NCI-H2196 (cell line): ENCODE measurements around the gene SLMAP.

Source experiments
- DNase-seq: peaks from one replicate; lab custom pipeline; 2025; ENCODE audit not compliant: unreplicated experiment; lab: John Stamatoyannopoulos, UW

SLMAP gene, protein sequence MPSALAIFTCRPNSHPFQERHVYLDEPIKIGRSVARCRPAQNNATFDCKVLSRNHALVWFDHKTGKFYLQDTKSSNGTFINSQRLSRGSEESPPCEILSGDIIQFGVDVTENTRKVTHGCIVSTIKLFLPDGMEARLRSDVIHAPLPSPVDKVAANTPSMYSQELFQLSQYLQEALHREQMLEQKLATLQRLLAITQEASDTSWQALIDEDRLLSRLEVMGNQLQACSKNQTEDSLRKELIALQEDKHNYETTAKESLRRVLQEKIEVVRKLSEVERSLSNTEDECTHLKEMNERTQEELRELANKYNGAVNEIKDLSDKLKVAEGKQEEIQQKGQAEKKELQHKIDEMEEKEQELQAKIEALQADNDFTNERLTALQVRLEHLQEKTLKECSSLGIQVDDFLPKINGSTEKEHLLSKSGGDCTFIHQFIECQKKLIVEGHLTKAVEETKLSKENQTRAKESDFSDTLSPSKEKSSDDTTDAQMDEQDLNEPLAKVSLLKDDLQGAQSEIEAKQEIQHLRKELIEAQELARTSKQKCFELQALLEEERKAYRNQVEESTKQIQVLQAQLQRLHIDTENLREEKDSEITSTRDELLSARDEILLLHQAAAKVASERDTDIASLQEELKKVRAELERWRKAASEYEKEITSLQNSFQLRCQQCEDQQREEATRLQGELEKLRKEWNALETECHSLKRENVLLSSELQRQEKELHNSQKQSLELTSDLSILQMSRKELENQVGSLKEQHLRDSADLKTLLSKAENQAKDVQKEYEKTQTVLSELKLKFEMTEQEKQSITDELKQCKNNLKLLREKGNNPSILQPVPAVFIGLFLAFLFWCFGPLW

DNA sequence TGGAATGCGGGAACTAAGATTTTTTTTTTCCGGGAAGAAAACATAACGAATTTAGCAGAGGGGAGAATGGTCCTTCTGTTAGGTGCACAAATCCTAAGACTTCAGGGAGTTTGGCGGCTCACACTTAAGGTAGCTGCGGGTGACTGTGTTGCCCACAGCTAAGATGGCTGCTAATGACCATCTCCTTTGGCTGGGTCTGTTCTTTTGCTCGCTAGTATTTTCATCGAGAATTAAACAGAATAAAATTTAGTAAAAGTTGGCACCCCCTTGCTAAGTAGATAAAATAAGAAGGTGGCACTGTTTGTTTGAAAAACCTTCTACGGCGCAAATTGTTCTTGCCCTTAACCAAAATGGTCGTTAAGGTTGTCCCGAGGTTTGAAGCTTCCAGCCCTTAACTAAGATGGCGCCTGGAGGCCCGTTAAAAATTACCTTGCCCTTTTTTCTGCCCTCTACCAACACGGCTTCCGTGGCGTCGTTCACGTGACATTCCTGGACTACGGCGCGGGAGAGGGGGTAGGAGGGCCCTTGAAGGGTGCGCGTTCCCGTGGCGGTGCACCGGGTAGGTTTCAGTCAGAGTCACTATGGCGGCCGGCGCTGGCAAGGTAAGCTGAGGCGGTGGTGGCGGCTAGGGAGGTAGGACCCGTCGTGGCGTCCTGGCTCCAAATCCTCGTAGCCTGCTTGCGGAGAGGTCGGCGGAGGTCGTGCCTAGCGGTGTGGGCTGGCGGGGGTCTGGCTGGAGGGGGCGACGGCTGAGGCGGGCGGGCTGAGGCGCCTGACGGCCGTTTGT is at the start of gene SLMAP:
Gene SLMAP, plus strand, starts transcription at position 569 of the 787 bp plus-strand sequence. CDS start 1,343 bp downstream, outside the sequence.
- peak; percentile 84 for DNase-seq

- no peak for DNase-seq
Observed at GRCh38 chr3:57706462-57706861, 49.6 kb upstream of the SLMAP start.

GRCh38 chr3:57709031-57709430 is 47.1 kb upstream of the SLMAP start:
- no peak for DNase-seq

GRCh38 chr3:57709559-57709958 is 46.5 kb upstream of the SLMAP start:
- DNase-seq, result no peak

DNA sequence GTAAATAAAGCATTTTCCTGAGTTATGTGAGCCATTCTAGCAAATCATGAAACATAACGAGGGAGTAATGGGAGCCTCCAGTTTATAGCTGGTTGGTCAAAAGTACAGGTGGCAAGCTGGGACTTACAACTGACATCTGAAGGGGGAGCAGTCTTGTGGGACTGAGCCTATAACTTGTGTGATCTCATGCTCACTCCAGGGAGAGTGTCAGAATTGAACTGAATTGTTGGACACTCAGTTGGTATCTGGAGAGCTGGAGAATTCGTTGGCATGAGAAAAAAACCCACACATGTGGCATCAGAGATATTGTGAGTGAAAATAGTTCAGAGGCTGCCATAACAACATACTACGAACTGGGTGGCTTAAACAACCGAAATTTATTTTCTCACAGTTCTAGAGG is 40.4 kb upstream of the SLMAP start:
- no peak for DNase-seq

- DNase-seq, result no peak
Observed at GRCh38 chr3:57717205-57717868, 38.8 kb upstream of the SLMAP start.

GRCh38 chr3:57718118-57718517 is 38.0 kb upstream of the SLMAP start:
- no peak for DNase-seq

DNA sequence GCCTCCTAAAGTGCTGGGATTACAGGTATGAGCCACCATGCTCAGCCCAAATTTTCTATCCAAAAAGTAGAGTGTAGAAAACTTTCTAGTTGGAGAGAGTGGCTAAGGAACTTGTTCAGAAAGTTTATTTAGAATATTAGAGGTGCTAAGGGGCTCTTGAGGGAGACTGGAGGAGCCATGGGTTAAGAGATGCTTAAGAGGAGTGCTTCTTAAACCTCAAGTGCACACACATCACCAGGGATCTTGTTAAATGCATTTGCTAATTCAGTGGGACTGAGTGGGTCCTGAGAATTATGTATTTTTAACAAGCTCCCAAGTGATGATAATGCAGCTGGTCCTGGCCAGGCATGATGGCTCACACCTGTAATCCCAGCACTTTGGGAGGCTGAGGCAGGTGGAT is 29.7 kb upstream of the SLMAP start:
- no peak for DNase-seq

DNA sequence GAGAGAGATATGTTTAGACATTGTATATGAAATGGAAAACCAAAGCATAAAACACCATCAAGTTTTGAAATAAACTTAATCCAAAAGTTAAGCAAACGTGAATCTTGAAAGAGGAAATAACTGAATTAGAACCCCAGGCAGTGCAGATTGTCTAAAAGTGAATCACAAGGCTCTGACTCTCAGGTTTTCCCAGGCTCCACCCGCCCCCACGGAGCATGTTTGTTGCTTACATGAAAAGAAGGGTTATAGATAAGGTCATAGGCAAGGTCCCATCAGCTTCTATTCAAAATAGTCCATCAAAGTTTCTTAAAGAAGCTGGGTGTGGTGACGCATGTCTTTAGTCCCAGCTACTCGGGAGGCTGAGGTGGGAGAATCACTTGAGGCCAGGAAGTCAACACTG is 29.0 kb upstream of the SLMAP start:
- DNase-seq, result no peak

DNA sequence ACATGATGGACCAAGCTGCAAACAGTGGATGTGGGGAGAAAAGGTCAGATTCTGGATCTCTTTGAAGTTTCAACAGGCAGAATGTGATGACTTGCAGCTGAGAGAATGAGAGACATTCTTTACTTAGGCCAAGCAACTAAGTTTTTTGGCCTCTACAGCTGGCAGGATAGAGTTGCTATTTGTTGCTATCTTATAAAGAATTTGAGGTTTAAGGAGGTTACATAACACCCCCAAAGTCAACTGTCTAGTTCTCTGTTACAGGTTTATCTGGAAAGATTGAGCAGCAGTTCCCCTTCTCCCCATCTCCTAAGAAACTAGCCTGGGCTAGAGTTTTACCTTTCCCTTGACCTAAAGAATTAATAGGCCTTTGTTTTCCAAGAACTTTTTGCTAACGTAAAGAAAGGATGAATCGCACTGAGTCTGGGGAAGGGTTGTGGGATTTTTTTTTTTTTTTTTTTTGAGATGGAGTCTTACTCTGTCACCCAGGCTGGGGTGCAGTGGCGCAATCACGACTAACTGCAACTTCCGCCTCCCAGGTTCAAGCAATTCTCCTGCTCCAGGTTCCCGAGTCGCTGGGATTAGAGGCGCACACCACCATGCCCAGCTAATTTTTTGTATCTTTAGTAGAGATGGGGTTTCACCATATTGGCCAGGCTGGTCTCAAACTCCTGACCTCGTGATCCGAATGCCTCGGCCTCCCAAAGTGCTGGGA is 26.6 kb upstream of the SLMAP start:
- no peak for DNase-seq

GRCh38 chr3:57730682-57731081 is 25.4 kb upstream of the SLMAP start:
- no peak for DNase-seq

DNA sequence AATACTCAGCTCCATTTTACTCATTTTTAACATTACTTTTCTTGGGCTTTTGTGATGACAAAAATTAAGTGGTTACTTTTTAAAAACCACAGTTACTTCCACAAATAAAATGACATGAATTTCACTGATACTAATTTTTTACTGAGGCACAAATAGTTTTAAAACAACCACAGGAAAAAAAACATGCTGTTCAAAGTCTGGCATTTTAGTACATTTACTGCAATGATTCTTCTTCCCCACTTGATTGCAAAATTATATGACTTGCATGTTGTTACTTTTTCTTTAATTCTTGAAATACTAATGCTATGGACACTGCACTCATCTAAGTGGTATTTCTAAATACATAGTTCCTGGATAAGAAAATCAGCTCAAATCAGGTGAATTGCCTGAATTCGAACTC is 24.8 kb upstream of the SLMAP start:
- DNase-seq, result no peak

GRCh38 chr3:57733790-57734189 is 22.3 kb upstream of the SLMAP start:
- no peak for DNase-seq

DNA sequence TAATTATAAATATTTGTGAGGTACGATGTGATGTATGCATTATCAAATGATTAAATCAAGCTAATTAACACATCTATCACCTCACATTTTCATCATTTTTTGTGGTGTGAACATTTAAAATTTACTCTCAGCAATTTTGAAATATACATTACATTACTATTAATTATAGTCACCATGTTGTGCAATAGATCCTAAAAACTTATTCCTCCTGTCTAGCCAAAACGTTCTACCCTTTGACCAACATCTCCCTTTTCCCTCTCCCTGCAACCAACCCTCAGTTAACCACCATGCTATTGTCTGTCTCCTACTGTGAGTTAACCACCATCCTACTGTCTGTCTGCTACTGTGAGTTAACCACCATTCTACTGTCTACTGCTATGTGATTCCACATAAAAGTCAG is 20.7 kb upstream of the SLMAP start:
- DNase-seq, result no peak

- no peak for DNase-seq
Observed at GRCh38 chr3:57737840-57738239, 18.3 kb upstream of the SLMAP start.

- no peak for DNase-seq
Observed at GRCh38 chr3:57738391-57738790, 17.7 kb upstream of the SLMAP start.

DNA sequence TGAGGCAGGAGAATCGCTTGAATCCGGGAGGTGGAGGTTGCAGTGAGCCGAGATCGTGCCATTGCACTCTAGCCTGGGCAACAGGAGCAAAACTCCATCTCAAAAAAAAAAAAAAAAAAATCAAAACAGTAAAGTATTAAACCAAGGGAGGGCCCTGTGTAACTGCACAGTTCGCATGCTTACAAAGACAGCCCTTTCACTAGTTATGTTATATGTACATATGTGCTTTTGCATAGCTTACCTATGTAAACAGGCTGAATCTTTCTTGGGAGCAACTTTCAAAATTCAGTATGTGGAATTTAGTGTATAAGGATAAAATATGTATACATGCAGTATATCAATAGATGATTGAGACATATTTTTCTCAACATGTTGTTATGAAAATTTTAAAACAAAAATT is 16.1 kb upstream of the SLMAP start:
- no peak for DNase-seq

DNA sequence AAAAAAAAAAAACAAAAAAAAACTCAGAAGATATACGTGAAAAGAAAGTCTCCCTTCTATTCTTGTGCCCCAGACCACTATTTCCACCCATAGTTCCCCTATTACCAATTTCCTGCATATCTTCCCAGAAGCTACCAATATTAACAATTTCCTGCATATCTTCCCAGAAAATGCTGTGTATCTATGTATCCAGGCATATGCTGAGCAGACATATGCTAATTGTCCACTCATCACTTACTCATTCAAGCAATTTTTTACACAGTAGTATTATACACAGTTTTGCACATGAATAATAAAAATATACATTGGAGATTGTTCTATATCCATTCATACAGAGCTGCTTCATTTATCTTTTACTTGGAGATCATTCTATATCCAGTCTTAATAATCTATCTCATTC is 12.6 kb upstream of the SLMAP start:
- no peak for DNase-seq

DNA sequence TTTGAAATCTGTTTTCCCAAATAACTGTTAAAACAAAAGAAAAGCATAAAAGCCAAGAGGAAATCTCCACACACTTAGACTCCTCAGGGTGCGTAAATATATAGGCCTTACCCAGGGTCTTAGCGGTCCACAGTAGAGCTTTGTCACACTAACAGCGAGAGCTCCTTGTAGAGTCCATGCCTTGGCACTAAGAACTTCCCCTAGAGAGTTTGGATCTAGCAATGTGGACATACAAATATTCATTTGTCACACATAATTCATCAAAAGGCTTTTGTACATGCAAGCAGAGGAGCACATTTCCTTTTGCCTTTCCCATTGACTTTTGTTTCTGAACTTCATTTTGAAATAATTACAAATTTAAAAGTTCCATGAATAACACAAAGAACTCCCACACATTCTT is 11.0 kb upstream of the SLMAP start:
- no peak for DNase-seq
